NT2/D1 (cell line): ENCODE results near the gene RALB.

Source experiments
- YY1 ChIP-seq: IDR thresholded peaks from 2 replicates; pipeline ENCODE4 v1.6.1; 2011; ENCODE audit not compliant: insufficient read length, insufficient read depth
- ZNF274 ChIP-seq: IDR thresholded peaks from 2 replicates; pipeline ENCODE4 v1.6.1; 2011; ENCODE audit warnings: mild to moderate bottlenecking, low read depth, low read length

GRCh38 chr2:120257522-120257921 is 4.9 kb downstream of the RALB start:
- TF ChIP-seq YY1 (no peak), ZNF274 (no peak)
